BLaER1 (cell line): ENCODE data around the gene DPPA5.
"Not testable (repeated sequence)": the region's sequence is repeated elsewhere in the genome, so short reads cannot be mapped to it uniquely, and the experiment has no call there.

Experiments used
- H3K27ac ChIP-seq: shearing (Covaris generic); formaldehyde crosslinking; 2 replicates; pipeline ENCODE4 v1.8.1; 2022
- H3K27me3 ChIP-seq: shearing (Covaris generic); formaldehyde crosslinking; 2 replicates; pipeline ENCODE4 v1.8.1; 2022
- H3K36me3 ChIP-seq: shearing (Covaris generic); formaldehyde crosslinking; 2 replicates; pipeline ENCODE4 v1.8.1; 2022
- H3K4me1 ChIP-seq: shearing (Covaris generic); formaldehyde crosslinking; 2 replicates; pipeline ENCODE4 v1.8.1; 2022
- H3K4me2 ChIP-seq: shearing (Covaris generic); formaldehyde crosslinking; 2 replicates; pipeline ENCODE4 v1.8.1; 2022
- H3K4me3 ChIP-seq: shearing (Covaris generic); formaldehyde crosslinking; 2 replicates; pipeline ENCODE4 v1.8.1; 2022
- H3K9ac ChIP-seq: shearing (Covaris generic); formaldehyde crosslinking; 2 replicates; pipeline ENCODE4 v1.8.1; 2022
- H3K9me3 ChIP-seq: shearing (Covaris generic); formaldehyde crosslinking; 2 replicates; pipeline ENCODE4 v1.8.1; 2022
- H4K20me1 ChIP-seq: shearing (Covaris generic); formaldehyde crosslinking; 2 replicates; pipeline ENCODE4 v1.8.1; 2022
- Cebpa-rat ChIP-seq: shearing (Covaris generic); IDR thresholded peaks from 2 replicates; pipeline ENCODE4 v1.8.1; 2022

The DPPA5 gene

GRCh38 chr6:73309535-73309784 is 44.6 kb downstream of the DPPA5 start:
- Histone ChIP-seq H3K4me2 (peak overlapping the region; percentile 94), H3K4me3 (peak overlapping the region; percentile 80), H3K36me3 (no peaks in the 10 kb centered on the region), H3K4me1 (peaks cover 50% of the 10 kb centered on the region), H3K9ac (peak overlapping the region; percentile 86), H3K27me3 (no peaks in the 10 kb centered on the region), H3K27ac (peak overlapping the region; percentile 83), H3K9me3 (peaks cover 4% of the 10 kb centered on the region), H4K20me1 (no peaks in the 10 kb centered on the region)
- TF ChIP-seq Cebpa-rat: no peak

- H3K27me3 ChIP-seq: no peaks in the 10 kb centered on the region
- H3K27ac ChIP-seq: peak overlapping the region; percentile 83
- peaks cover 56% of the 10 kb centered on the region for H3K4me1 ChIP-seq
- H4K20me1 ChIP-seq: no peaks in the 10 kb centered on the region
- peak overlapping the region; percentile 80 for H3K4me3 ChIP-seq
- no peaks in the 10 kb centered on the region for H3K9me3 ChIP-seq
- no peak for TF ChIP-seq Cebpa-rat
- H3K9ac ChIP-seq: peak overlapping the region; percentile 86
- H3K4me2 ChIP-seq: peak overlapping the region; percentile 94
- H3K36me3 ChIP-seq: no peaks in the 10 kb centered on the region
Observed at GRCh38 chr6:73308712-73309534, 45.2 kb downstream of the DPPA5 start.

GRCh38 chr6:73303773-73304172 is 50.3 kb downstream of the DPPA5 start:
- not testable (repeated sequence) for H3K27ac ChIP-seq, H3K4me3 ChIP-seq, H3K27me3 ChIP-seq, H4K20me1 ChIP-seq, H3K9ac ChIP-seq
- Histone ChIP-seq H3K36me3 (peaks cover 45% of the 10 kb centered on the region), H3K4me2 (peak overlapping the region; percentile 33), H3K4me1 (peaks cover 49% of the 10 kb centered on the region), H3K9me3 (peaks cover 29% of the 10 kb centered on the region)
